ENCODE data around the gene EXOC6B.

- TF ChIP-seq, protein P1, sequence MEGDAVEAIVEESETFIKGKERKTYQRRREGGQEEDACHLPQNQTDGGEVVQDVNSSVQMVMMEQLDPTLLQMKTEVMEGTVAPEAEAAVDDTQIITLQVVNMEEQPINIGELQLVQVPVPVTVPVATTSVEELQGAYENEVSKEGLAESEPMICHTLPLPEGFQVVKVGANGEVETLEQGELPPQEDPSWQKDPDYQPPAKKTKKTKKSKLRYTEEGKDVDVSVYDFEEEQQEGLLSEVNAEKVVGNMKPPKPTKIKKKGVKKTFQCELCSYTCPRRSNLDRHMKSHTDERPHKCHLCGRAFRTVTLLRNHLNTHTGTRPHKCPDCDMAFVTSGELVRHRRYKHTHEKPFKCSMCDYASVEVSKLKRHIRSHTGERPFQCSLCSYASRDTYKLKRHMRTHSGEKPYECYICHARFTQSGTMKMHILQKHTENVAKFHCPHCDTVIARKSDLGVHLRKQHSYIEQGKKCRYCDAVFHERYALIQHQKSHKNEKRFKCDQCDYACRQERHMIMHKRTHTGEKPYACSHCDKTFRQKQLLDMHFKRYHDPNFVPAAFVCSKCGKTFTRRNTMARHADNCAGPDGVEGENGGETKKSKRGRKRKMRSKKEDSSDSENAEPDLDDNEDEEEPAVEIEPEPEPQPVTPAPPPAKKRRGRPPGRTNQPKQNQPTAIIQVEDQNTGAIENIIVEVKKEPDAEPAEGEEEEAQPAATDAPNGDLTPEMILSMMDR (IDR thresholded peaks at IDR 0.05): no peak
- no peak for TF ChIP-seq POLR2A (IDR thresholded peaks at IDR 0.05)
Observed at GRCh38 chr2:72210470-72210869, 615.4 kb downstream of the EXOC6B start.
